Measurements from ENCODE around the gene PGLYRP1. TPM values are rescaled to one million over a fixed set of nuclear protein-coding genes. Genes with fewer than 3 reads are reported as not detected.

Gene PGLYRP1
- total and polyA plus RNA-seq, 2 of the 4 experiments (the other 2 are of a cell fraction): not detected

DNA sequence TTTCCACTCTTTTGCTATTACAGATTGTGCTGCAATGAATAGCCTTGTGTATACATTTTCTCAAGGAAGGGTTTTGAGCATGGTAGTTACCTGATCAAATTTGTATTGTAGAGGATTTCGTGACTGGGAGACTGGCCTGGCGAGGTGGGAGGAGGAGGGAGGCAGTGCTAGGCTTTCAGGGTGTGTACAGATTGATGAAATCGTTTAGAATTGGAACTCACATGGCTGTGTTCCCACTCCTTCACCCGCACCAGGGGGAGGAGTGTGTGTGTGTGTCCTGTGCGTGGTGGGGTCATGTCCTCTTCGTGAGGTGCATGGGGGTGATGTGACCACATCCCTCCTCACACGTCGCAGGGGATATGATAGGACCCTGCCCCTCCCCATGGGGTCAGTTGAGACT, 8.3 kb downstream of the PGLYRP1 start:
- H3K14ac ChIP-seq (replicated peaks; ENCODE audit: low read depth, low read length): no peak overlapping the region
- no peaks in the 10 kb centered on the region for H3K9me3 ChIP-seq (ENCODE audit: control insufficient read depth, insufficient read depth, low read length)
- DNase-seq: no peak
- peak overlapping the region; percentile 35; the same call in 1 of the 2 replicates for H3K4me2 ChIP-seq (ENCODE audit: low read depth, low read length)
- H3K79me1 ChIP-seq (ENCODE audit: low read depth in 1 of 2, low read length in 2 of 2): no peaks in the 10 kb centered on the region
- no peak overlapping the region for H4K91ac ChIP-seq (ENCODE audit: insufficient read depth, low read depth, low read length)
- no peak overlapping the region for H4K5ac ChIP-seq (ENCODE audit: low read depth, low read length)
- no peak overlapping the region for H3K27ac ChIP-seq (ENCODE audit: insufficient read depth, low read length)
- no peak overlapping the region for H3K18ac ChIP-seq (ENCODE audit: low read depth, low read length)
- H3K4me3 ChIP-seq (ENCODE audit: insufficient read depth, low read depth, low read length): no peak overlapping the region
- no peak overlapping the region for H3K4ac ChIP-seq (ENCODE audit: low read depth, low read length)
- H2AK9ac ChIP-seq (replicated peaks; ENCODE audit: low read depth, low read length, poor library complexity): peak overlapping the region; percentile 25
- BruUV-seq (replicated peaks): no TSS peak
- H3K36me3 ChIP-seq (ENCODE audit: control insufficient read depth, insufficient read depth, low read length): no peaks in the 10 kb centered on the region
- H3K9me1 ChIP-seq (ENCODE audit: insufficient read depth, low read length): peaks cover 3% of the 10 kb centered on the region; the same call in 1 of the 2 replicates
- peaks cover 17% of the 10 kb centered on the region for H3K27me3 ChIP-seq (ENCODE audit: control insufficient read depth, insufficient read depth, low read length)
- H2AFZ ChIP-seq (replicated peaks; ENCODE audit: low read length, poor library complexity): peak overlapping the region; percentile 76
- H2BK5ac ChIP-seq (ENCODE audit: low read depth, low read length, poor library complexity, severe bottlenecking): no peak overlapping the region
- H3K4me1 ChIP-seq (ENCODE audit: control insufficient read depth, insufficient read depth, low read length): peaks cover 7% of the 10 kb centered on the region; the same call in 1 of the 2 replicates
- H2BK15ac ChIP-seq (ENCODE audit: low read depth, low read length): no peak overlapping the region
- H4K20me1 ChIP-seq (ENCODE audit: insufficient read depth, low read length): peaks cover 21% of the 10 kb centered on the region
- no peak overlapping the region for H3K9ac ChIP-seq (ENCODE audit: low read depth, low read length)
- CTCF ChIA-PET: interaction anchor here (1.0 kb wide), 1 partner anchor 12 kb away, joined by 3 read pairs; no protein-coding TSS in a partner anchor
- POLR2A ChIA-PET (ENCODE audit: unreplicated experiment): no interaction called here
- H2BK120ac ChIP-seq (ENCODE audit: low read depth, low read length): no peak overlapping the region
- in situ Hi-C loops (cut with MboI; ENCODE audit: low sequenced_read_pairs): no loop called here
- H3K56ac ChIP-seq (ENCODE audit: extremely low read depth, insufficient read depth, low read length): no peak overlapping the region
- intact Hi-C loops (cut with micrococcal nuclease): no loop called here
- TF ChIP-seq, protein P1, sequence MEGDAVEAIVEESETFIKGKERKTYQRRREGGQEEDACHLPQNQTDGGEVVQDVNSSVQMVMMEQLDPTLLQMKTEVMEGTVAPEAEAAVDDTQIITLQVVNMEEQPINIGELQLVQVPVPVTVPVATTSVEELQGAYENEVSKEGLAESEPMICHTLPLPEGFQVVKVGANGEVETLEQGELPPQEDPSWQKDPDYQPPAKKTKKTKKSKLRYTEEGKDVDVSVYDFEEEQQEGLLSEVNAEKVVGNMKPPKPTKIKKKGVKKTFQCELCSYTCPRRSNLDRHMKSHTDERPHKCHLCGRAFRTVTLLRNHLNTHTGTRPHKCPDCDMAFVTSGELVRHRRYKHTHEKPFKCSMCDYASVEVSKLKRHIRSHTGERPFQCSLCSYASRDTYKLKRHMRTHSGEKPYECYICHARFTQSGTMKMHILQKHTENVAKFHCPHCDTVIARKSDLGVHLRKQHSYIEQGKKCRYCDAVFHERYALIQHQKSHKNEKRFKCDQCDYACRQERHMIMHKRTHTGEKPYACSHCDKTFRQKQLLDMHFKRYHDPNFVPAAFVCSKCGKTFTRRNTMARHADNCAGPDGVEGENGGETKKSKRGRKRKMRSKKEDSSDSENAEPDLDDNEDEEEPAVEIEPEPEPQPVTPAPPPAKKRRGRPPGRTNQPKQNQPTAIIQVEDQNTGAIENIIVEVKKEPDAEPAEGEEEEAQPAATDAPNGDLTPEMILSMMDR (conservative IDR thresholded peaks at IDR 0.05; ENCODE audit: low read depth, low read length): no peak
- no peak for TF ChIP-seq POLR2A (IDR thresholded peaks at IDR 0.05; ENCODE audit: low read depth, low read length)
- TF ChIP-seq BHLHE40 (IDR thresholded peaks at IDR 0.05; ENCODE audit: low read depth, low read length): no peak
- TF ChIP-seq NFE2L2 (IDR thresholded peaks at IDR 0.05; ENCODE audit: low read depth, low read length): no peak
- no peak for TF ChIP-seq RCOR1 (IDR thresholded peaks at IDR 0.05; ENCODE audit: insufficient replicate concordance, low read length)
- TF ChIP-seq SMC3 (IDR thresholded peaks at IDR 0.05; ENCODE audit: low read depth, low read length): no peak
- no peak for TF ChIP-seq ELK1 (IDR thresholded peaks at IDR 0.05; ENCODE audit: borderline replicate concordance, low read depth, low read length)
- no peak for TF ChIP-seq MAZ (IDR thresholded peaks at IDR 0.05; ENCODE audit: borderline replicate concordance, low read depth, low read length)
- TF ChIP-seq, protein P2, sequence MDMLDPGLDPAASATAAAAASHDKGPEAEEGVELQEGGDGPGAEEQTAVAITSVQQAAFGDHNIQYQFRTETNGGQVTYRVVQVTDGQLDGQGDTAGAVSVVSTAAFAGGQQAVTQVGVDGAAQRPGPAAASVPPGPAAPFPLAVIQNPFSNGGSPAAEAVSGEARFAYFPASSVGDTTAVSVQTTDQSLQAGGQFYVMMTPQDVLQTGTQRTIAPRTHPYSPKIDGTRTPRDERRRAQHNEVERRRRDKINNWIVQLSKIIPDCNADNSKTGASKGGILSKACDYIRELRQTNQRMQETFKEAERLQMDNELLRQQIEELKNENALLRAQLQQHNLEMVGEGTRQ (IDR thresholded peaks at IDR 0.05; ENCODE audit: low read depth, low read length): no peak
- TF ChIP-seq CEBPB (IDR thresholded peaks at IDR 0.05; ENCODE audit: low read depth, low read length): no peak
- no peak for TF ChIP-seq CHD1 (IDR thresholded peaks at IDR 0.05; ENCODE audit: low read depth, low read length)
- no peak for TF ChIP-seq MXI1 (IDR thresholded peaks at IDR 0.05; ENCODE audit: borderline replicate concordance, low read depth, low read length)
- no peak for TF ChIP-seq RAD21 (IDR thresholded peaks at IDR 0.05; ENCODE audit: low read length)
- no peak for TF ChIP-seq MAFK (IDR thresholded peaks at IDR 0.05; ENCODE audit: low read depth, low read length)
- no peak for TF ChIP-seq RFX5 (IDR thresholded peaks at IDR 0.05; ENCODE audit: low read depth, low read length)
- TF ChIP-seq FOS (IDR thresholded peaks at IDR 0.05; ENCODE audit: low read depth, low read length): no peak
- H2BK20ac ChIP-seq (ENCODE audit: low read depth, low read length): no peak overlapping the region
- H2AK5ac ChIP-seq (ENCODE audit: low read depth, low read length): no peak overlapping the region
- no peak for ATAC-seq (ENCODE audit: low read depth)
- H4K8ac ChIP-seq (ENCODE audit: low read depth in 2 of 2, low read length in 2 of 2): no peak overlapping the region
- dilution Hi-C loops (cut with HindIII; ENCODE audit: low sequenced_read_pairs, unreplicated experiment): no loop called here
- no CpG with 5 or more reads among the region's 8 CpGs for WGBS, 2 experiments (ENCODE audit: extremely low coverage in 2 of 2, insufficient read length in 1 of 2)
- no peak overlapping the region for H3K23ac ChIP-seq (ENCODE audit: low read depth, low read length)
